NCI-H510A treated with DMSO at 0.1 percent for 48 hours (cell line): ENCODE results near the gene GJD3.
A peak's percentile ranks its signal among the peaks of the same experiment; 100 is the strongest.

Experiments
- DNase-seq: peaks from one replicate; lab custom pipeline; 2025; lab: John Stamatoyannopoulos, UW

The GJD3 gene

DNA sequence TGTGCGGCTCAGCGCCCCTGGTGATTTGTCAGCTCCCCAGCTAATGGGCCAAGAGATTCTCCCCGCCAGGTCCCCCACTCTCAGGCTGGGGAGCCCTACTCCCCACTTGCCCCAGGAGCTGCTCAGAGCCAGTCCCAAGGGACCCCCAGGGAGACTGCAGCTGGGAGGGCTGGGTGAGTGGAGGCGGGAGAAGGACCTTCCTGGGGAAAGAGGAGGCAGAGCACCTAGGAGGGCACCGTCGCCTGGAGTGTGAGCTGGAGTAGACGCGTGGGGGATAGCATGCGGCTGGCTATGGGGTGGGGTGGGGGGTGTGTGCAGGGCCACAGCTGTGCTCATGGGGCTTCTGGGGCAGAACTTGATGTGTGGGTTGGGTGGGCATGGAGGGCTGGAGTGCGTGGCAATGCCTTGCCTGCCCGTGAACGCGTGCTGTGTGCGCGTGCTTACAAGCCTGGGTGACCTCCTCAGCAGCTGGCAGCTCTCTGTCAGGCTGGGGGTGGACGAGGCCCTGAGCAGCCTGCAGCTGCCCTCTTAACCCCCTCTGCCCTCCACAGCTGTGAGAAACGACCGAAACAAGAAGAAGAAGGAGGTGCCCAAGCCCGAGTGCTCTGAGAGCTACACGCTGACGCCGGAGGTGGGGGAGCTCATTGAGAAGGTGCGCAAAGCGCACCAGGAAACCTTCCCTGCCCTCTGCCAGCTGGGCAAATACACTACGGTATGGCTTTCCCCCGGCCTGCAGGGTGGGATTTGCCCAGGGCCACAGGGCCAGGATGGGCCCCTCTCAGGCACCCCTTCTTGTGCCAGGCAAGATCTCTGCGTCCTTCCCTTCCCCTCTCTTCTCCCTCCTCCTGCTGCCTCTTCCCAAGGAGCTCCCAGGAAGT, 12.9 kb downstream of the GJD3 start:
- peak; percentile 52 for DNase-seq

DNA sequence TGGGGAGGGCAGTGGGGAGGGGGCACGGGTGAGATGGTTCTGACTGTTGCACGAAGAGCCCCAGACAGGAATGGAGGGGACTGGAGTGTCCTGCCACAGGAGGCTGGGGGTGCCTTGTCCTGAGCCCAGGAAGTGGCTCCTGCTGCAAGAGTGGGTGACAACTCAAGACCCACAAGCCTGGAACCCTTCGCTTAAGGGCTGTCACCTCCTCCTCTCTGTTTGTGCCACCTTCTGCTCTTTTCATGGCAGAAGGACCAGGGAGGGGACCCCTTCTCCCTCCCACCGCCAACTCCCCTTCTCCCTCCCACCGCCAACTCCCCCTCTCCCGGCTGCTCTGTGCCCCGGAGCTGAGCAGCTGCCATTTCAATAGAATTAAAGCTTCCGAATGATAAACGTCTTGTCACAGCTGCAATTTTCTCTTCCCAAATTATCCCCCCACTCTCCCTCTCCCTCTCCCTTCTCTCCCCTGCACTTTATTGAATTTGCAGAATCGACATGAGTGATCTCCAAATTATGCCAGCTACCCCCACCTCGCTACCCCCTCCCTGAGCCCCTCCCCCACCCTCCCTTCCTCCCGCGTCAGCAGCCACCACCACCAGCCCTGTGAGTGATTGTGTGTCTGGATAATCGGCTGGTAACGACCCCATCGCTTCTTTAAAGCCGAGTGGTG, 13.7 kb downstream of the GJD3 start:
- DNase-seq: no peak

DNA sequence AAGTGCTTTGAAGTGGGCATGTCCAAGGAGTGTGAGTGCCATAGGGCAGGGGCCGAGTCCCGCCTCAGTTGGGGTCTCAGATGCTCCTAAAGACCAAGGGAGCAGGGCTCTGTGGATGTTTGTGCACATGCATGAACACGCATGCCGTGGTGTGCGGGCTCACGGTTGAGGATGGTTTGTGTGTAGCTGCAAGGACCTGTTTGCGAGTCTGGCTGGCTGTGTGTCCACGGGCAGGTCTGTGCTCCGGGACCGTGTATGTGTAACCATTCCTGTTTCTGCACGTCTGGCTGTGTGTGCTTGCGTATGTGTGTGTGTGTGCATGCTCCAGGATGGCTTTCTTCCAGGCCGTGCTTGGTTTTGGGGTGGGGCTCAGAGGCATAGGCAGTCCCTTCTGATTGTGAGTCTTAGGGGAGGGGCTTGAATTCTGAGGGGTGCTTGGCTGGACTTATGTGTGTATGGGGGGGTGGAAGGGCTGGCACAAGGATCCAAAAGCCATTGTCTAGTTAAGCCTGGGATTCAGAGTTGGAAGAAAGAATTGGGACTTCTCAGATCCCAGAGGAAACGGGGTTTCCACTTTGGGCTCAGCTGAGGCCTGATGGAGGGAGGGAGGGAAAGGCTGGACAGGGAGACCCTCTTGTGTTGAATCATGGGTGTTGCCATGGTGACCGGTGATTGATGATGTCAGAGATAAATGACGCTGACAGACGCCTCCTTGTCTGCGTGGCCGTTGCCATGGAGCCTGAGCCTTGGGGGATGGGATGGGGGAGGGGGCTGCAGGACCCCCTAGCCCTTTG, 14.4 kb downstream of the GJD3 start:
- DNase-seq: no peak

DNA sequence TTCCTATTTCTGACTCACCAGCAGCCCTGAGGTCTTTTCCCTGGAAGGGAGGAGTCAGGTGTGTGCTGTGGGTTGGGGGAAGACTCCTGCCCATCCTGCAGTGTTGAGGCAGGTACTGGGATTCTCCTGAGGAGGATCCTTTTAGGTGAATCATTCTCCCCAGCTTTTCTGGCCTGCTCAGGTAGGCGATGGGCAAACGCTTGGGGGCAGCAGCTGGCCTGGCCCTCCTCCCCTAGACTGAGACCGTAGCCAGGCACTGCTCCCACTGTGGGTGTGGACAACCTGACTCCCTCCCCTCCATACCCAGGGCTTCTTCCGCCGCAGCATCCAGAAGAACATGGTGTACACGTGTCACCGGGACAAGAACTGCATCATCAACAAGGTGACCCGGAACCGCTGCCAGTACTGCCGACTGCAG, 15.1 kb downstream of the GJD3 start:
- DNase-seq: no peak

DNA sequence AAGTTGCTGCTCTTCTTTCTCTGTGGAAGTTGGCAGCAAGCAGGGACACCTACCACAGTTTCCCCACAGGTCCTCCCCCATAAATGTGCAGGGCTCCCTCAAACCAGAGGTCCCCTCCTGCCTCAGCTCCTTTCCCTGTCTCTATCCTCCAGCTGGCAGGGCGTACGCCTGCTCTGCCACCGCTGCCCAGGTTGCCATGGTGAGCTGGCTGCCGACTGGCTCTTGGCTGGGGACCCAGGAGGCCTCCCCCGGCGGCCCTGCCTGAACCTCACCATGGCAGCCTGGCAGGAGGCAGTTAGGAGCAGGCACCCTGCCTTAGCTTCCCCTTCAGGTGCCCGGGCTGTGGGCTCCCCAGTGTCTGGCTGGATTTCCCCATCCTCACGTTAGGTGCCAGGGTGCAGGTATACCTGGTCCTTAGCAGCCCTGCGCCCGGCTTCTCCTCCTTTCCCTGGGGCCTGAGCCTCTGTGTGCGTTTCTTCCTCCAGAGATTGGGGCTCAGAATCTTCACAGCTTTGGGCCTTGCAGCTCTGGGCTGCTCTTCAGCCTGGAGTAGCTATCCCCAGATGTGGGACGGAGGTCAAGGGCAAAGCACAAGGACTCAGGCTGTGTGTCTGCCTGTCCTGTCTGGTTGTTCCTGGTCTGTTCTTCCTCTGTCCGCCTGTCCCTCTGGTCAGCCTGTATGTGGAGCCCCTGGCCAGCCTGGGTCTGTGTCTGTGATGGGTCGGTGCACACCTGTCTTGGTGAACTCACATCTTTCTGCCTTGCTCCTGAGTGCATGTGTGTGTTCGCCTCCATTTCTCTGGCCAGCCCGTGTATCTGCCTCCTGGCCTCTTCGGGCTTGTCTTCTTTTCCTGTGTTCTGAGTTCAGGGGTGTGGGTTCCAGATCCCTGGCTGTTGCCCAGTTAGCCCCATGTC, 15.7 kb downstream of the GJD3 start:
- DNase-seq: no peak

DNA sequence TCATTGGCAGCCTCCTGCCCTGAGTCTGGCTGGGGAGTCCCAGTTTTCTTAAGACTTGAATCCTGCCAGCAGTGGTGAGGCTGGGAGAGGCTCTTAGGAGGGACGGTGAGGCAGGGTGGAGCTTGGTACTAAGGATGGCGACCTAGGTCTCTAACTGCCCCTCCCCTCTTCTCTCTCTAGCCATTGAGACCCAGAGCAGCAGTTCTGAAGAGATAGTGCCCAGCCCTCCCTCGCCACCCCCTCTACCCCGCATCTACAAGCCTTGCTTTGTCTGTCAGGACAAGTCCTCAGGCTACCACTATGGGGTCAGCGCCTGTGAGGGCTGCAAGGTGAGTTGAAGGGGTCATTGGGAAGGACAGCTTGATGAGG, 16.4 kb downstream of the GJD3 start:
- no peak for DNase-seq

DNA sequence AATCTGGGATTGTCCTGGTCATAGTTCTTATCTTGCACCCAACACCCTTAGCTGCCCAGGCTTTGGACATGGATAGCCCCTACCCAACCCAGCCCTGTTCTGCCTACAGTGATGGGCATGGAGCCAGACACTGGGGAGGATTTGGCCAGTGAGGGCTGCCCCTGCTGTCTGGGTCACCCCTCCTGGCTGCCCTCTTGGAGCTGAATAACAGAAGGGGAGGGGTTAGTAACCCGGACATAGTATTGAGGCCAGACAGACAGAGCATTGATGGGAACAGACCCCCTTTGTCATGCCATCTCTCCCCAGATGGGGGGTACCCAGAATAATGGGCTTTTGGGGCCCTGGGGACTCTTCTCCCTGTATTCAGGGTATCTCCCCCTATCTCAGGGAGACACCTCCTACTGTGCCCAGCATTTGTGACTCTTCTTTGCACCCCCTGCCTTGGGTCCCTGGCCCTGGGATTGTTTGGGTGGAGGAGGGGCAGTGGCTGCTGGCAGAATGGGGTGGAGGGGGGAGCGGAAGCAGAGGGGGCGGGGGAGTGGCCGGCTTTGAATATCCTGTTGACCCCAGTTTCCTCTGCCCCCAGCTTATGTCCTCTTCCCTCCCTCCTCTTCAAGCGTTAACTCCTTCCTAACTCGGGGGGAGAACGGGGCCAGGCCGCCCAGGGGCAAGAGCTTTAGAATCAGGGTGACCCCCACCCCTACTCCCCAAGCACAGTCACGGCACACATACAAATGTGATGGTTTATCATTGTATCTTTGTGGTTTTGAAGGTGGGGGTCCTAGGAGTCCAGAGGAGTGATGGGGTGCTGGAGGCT, 17.0 kb downstream of the GJD3 start:
- no peak for DNase-seq

DNA sequence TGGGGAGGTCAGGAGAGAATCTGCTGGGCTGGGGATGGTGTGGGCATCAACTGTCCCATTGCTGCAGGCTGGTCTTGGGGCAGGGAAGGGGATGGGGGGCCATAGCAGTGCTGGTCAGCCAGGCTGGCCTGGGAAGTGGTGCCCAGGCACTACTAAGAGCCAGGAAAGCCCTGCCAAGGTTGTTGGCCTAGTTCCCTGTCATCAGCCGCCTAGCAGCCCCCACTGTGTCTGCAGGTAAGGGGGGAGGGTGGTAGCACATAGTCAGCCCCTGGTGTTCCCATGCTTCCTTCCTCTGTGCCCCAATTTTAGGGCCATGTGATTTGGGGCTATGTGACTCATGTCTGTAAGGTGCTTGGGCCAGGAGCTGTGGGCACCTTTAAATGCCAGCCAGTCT, 17.8 kb downstream of the GJD3 start:
- DNase-seq: no peak

DNA sequence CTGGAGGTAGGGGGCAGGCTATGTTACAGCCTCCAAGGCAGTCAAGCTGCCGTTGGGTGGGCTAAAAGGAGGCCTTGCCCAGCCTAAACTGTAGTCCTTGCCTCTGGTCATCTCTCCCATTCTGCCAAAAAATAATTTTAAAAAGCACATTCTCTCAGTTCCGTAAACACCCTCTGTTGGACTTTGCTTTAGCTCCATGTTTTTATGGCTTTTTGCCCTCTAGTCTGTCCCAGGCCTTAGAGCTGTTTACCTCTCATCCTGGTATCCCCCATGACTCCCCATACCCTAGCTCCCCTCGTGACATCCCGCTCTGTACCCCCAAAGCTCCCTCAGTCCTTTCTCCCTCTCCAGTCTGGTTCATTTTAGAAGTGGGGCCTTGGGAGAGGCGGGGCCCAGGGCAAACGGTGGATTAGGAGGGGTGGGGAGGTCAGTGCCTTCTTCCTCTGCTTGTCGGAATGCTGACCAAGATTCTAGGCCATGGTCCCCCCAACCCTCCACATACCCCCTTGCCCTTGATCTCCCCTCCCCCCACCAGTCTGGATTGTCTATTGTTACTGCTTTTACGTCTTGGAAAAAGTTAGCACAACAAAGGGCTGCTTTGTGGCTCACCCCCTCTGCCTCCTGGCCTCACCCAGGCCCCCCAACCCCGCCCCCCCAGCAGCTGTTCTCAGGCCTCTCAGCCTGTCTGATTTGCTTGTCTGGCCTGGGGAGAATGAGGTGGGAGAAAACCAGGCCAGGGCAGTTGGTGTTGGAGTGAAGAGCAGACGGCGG, 18.4 kb downstream of the GJD3 start:
- DNase-seq: no peak

DNA sequence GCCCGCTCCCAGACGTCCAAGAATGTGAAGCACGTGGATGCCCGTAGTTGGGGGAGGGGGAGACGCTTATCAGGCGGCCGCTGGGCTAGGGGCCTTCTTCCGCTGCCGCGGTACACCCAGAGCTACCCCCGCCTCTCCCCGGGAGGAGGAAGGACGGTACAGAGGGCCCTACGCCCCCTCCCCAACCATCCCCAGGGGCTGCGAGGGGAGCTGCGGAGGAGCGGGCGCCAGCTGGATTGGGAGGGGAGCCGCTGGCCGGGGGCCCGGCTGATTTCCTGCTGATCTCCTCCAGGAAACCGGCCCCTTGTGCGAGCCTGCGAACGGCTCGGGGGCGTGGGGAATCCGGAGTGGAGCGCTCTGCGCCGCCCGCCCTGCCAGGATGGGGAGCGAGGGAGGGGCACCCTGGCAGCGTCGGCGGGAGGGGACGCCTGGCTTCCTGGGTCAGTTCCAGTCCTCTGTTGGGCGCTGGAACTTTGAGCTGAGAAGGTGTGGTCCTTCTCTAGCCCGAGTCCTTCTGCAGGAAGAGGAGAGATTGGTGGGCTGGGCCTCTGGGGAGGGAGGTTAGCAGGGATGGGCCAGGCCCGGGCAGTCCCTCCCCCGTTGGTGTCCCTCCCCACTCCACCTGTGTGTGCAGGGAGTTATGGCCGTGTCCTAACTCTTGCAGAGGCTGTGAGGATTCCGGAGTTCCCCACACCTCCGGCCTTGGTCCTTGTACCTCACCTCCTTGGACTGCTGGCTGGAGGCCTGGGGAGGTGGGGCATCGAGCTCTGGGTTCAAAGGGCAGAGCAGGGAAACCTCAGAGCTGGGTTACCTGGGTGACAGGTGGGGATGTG, 19.2 kb downstream of the GJD3 start:
- peak; percentile 54 for DNase-seq

DNA sequence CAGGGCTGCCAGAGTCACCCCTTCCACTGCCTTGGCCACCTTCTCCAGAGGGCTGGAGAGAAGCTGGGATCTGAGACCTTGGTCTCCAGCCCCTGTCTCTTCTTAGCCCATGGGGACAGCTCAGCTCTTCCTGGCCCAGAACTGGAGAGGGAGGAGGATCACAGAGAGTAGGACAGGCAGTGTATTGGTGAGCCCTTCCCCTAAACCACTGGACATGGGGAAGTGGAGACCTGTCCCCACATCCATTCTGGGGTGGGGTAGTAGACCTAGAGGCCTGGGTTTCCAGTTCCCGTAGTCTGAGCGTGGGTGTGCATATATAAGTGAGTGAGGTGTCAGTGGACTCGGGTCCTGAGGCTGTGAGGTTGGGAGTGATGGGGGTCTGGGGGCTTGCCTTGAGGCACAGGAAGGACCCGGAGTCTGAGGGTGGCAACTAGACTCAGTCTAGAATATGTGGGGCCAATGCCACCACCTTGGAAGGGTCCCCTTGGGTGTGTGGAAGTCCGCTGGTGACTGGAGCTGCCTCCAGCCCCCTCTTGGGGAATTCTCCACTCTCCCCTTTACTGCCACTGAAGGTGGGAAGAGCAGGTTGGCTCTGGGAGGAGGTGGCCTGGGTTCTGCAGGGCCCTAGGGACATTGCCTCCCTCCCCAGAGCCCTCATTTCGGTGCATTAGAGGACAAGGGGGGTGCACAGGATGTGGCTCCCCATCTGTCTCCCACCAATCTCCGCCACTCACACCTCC, 19.9 kb downstream of the GJD3 start:
- no peak for DNase-seq

DNA sequence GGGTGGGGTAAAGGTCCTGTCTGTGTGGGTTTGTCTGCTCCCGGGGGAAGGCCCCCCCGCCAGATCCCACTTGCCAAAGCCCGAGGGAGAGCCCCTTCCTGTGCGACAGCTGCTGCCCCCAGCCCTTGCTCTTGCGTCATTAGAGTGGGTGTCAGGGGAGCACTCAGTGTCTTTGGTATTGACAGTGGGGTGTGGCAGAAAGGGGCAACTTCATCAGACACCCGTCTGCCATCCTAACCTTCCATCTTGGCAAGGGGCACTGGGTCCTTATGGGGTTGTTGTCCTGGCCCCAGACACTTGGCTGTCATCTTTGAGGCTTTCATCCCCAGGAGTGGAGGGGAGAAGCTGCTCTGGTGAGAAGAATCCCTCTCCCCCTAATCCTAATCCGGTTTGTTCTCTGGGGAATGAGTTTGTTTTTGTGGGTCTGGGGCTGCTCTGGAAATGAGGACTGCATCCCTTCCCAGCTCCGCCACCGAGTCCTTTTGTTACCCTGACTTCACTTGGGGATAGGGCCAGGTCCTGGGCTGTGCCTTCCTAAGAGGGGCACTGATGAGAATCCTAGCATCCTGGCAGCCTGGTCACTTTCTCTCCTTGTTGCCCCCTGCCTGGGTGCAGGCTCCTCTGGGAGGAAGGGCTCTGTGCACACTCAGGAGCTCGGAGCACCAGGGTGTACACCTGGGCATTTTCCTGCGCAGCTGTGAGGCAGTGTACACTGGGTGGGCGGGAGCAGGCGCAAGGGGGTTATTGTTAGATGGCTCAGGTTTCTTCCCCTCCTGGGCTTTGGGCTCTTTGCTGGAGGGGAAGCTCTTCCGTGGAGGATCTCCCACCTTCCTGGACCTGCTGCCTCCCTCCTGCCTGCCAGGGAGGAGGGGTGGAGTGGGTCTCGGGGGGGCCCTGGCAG, 21.1 kb downstream of the GJD3 start:
- DNase-seq: no peak

DNA sequence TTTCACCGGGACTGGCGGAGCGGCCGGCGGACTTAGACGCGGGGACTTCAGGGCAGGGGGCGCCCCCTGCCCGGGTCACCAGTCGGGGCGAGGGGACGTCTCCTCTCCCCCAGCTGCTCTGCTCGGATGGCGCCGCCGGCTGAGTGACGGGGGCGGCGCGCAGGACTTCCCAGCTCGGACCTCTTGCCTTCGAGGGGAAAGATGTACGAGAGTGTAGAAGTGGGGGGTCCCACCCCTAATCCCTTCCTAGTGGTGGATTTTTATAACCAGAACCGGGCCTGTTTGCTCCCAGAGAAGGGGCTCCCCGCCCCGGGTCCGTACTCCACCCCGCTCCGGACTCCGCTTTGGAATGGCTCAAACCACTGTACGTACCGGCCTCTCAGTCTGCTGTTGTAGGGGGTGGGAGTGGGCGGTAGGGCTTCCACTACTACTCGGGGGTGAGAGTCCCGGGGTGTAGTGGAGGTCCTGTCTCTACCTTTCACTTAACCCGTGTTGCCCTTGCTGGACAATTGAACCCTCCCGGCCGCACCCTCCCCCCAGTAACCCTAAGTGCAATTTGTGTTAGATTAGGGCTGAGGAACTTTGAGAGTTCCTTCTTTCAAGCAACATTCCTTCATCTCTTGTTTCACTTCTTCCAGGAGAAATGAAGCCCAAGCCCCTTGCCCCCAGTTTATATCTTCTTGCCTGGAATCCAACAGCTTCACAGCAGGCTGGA, 21.9 kb downstream of the GJD3 start:
- no peak for DNase-seq

DNA sequence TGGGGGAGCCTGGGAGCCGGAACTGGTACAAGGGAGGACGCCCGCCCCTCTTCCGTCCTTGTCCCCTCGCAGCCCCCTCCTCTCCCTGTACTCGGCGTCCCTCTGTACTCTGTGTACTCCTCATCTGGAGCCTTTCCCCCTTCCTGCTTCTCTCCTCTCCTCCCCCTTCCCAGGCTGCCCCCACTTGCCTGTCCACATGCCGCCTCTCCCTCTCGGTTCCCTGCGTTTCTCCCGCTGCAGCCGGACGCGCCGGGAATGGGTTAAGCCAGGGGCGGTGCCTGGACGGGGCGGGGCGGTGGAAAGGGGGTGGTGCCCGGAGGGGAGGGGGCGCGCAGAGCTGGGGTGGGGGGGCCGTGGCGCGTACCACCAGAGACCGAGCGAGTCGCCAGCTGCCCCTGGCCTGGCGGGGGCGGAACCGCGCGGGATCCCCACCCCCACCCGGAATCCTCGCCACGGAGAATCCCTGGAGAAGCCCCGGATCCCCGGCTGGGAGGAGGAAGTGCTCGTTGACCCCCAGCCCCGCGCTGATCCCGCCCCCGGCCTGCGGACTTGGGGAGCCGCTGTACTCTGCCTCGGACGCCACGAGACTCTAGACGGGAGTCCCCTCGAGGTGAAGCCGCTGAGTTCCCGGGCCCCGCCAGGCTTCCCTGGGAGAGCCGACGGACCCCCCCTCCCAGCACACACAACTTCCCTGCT, 22.6 kb downstream of the GJD3 start:
- peak; percentile 21 for DNase-seq

DNA sequence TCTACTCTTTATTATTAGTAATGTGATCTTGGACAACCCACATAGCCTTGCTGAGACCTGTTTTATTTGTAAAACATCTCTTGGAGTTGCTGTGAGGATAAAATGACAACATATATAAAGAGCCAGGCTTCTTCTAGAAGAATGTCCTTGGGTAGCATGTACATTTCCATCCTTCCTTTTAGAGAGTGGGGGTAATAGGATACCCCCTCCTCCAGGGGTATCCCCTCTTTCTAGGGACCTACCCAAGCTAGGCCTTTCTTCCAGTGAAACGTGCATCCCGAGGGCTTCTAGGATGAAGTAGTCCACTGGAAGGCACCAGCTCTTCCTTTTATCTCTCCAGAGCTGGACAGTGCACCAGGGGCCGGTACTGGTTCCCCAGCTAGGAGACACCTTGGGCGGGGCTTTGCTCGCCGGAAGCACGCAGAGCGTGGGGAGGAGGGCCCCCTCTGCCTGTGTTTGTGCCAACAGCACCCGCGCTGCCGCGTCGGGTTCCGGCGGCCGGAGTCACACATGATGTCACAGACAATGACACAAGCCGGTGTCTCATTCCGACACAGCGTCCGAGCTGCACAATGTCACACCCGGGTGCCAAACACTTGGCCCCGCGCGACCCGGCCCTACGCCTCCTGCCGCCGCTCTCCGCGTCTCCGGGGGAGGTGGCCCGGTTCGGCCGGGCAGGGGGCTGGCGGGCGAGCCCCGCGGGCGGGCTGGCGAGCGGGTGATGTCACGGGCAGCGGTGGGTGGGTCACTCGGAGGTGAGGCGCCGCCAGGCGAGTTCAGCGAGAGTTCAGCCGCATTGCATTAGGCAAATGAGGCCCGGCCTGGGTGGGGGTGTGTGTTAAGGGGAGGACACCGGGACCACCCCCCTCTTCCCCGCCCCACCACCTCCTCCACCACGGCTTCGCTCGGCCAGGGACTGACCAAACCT, 23.4 kb downstream of the GJD3 start:
- DNase-seq: peak; percentile 75
